Cardiac muscle cell (in vitro differentiated cells and primary cell): ENCODE data around the gene IFFO2. TPM values are rescaled to one million over a fixed set of nuclear protein-coding genes. Genes with fewer than 3 reads are reported as not detected.

Experiments
- DNase-seq, 2 donors: peaks; one replicate each; pipeline versions ENCODE4 v3.0.0 to v3.0.0-alpha.2; 2010 to 2017; ENCODE audit warnings: low read depth in 1 of 2, low spot score in 1 of 2
- H3K27ac ChIP-seq: fragments of 200-600 bp; sonication (generic); 2 replicates; pipeline ENCODE4 v1.5.1; 2016
- H3K27me3 ChIP-seq: fragments of 200-600 bp; sonication (generic); 2 replicates; pipeline ENCODE4 v1.6.0; 2016; ENCODE audit warnings: control low read depth
- H3K36me3 ChIP-seq: fragments of 200-600 bp; sonication (generic); 2 replicates; pipeline ENCODE4 v1.5.1; 2016; ENCODE audit warnings: control low read depth
- H3K4me1 ChIP-seq: fragments of 200-600 bp; sonication (generic); 2 replicates; pipeline ENCODE4 v1.8.1; 2017; ENCODE audit warnings: low read depth, mild to moderate bottlenecking, mixed run types
- H3K4me3 ChIP-seq: fragments of 200-600 bp; sonication (generic); 2 replicates; pipeline ENCODE4 v1.5.1; 2016; ENCODE audit warnings: mild to moderate bottlenecking
- H3K9me3 ChIP-seq: fragments of 200-600 bp; sonication (generic); 2 replicates; pipeline ENCODE4 v1.5.1; 2017; ENCODE audit warnings: low read depth, mild to moderate bottlenecking, control low read depth
- CTCF ChIP-seq: IDR thresholded peaks from 2 replicates; pipeline ENCODE4 v1.5.1; 2012; ENCODE audit warnings: low read depth, mild to moderate bottlenecking, low read length
- polyA plus RNA-seq: library from polyadenylated mRNA; unstranded; fragments of >200 nt; fragmentation: Nextera tagmentation; extraction: Ambion mirVana; gene quantifications from 2 replicates; pipeline ENCODE4 v1.2.1, GENCODE V29; 2016
- total RNA-seq: library from RNA; depleted of rRNA; stranded (reverse); fragments of >200 nt; gene quantifications from 2 replicates; pipeline ENCODE4 v1.2.3, GENCODE V29; 2016

IFFO2 gene
- total and polyA plus RNA-seq, 2 experiments from 2014 or later = 0.78 to 18.5 TPM

DNA sequence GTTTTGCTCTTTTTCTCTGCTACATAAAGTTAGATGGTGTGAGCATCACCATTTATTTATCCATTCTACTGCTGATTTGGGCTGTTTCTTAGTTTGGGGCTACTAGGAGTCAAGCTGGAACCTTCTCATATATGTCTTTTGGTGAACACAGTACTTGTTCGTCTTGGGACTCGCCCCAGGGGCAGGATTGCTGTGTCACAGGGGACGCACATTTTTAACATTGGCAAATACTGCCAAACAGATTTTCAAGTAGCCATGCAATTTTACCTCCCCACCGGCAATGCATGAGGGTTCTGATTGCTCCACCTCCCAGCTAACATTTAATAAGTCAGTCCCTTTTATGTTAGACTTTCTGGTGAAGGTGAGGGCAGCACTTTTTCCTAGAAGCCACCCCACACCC is 7.5 kb upstream of the IFFO2 start:
- H3K4me1 ChIP-seq = no peaks in the 10 kb centered on the region
- TF ChIP-seq CTCF = no peak
- no peak for DNase-seq
- no peak overlapping the region for H3K4me3 ChIP-seq
- H3K27ac ChIP-seq = no peak overlapping the region
- H3K9me3 ChIP-seq = no peaks in the 10 kb centered on the region
- H3K36me3 ChIP-seq = no peaks in the 10 kb centered on the region
- H3K27me3 ChIP-seq = peaks cover 13% of the 10 kb centered on the region

GRCh38 chr1:18962855-18963737 is 6.6 kb upstream of the IFFO2 start:
- no peaks in the 10 kb centered on the region for H3K36me3 ChIP-seq
- H3K9me3 ChIP-seq = no peaks in the 10 kb centered on the region
- no peaks in the 10 kb centered on the region for H3K4me1 ChIP-seq
- no peak overlapping the region for H3K4me3 ChIP-seq
- DNase-seq = no peak
- H3K27ac ChIP-seq = no peak overlapping the region
- TF ChIP-seq CTCF = no peak
- peaks cover 19% of the 10 kb centered on the region for H3K27me3 ChIP-seq

- Histone ChIP-seq H3K36me3 (no peaks in the 10 kb centered on the region), H3K4me1 (no peaks in the 10 kb centered on the region), H3K27ac (no peak overlapping the region), H3K9me3 (no peaks in the 10 kb centered on the region), H3K27me3 (peaks cover 28% of the 10 kb centered on the region), H3K4me3 (no peak overlapping the region)
- TF ChIP-seq CTCF = no peak
- DNase-seq = no peak
These were observed 5.7 kb upstream of the IFFO2 start for GRCh38 chr1:18962121-18962721.

GRCh38 chr1:18960821-18961220 is 4.3 kb upstream of the IFFO2 start:
- H3K27me3 ChIP-seq = peaks cover 28% of the 10 kb centered on the region
- no peak for DNase-seq
- no peak for TF ChIP-seq CTCF
- H3K36me3 ChIP-seq = no peaks in the 10 kb centered on the region
- no peaks in the 10 kb centered on the region for H3K4me1 ChIP-seq
- H3K4me3 ChIP-seq = no peak overlapping the region
- H3K9me3 ChIP-seq = no peaks in the 10 kb centered on the region
- no peak overlapping the region for H3K27ac ChIP-seq

DNA sequence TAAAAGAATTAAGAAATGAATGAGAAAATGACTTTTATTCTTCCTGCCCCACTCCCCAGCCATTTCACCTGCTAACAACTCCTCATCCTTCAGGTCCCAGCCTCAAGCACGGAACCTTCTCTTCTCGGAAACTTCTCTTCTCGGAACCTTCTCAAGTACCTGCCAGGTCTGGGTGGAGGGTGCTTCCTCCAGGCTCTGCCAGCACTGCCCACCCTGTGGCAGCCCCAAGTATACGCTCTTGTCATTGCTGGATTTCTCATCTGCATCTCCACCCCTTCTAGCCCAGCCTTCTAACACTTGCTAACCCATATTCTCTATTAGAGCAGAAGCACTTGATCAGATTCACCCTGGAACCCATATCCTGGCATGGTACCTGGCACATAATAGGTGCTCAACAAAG is 3.9 kb upstream of the IFFO2 start:
- Histone ChIP-seq H3K36me3 (no peaks in the 10 kb centered on the region), H3K4me1 (no peaks in the 10 kb centered on the region), H3K27me3 (peaks cover 28% of the 10 kb centered on the region), H3K4me3 (no peak overlapping the region), H3K27ac (no peak overlapping the region), H3K9me3 (no peaks in the 10 kb centered on the region)
- DNase-seq = no peak
- no peak for TF ChIP-seq CTCF
